HUDEP-2 (cell line): ENCODE results near the gene TMPRSS11E.
"Not testable (repeated sequence)": the region's sequence is repeated elsewhere in the genome, so short reads cannot be mapped to it uniquely, and the experiment has no call there.

Experiments
- DNase-seq, 76 experiments: peaks; one replicate each; lab custom pipeline; 2025; ENCODE audit not compliant: unreplicated experiment in 76 of 76; lab: John Stamatoyannopoulos, UW

TMPRSS11E gene

DNA sequence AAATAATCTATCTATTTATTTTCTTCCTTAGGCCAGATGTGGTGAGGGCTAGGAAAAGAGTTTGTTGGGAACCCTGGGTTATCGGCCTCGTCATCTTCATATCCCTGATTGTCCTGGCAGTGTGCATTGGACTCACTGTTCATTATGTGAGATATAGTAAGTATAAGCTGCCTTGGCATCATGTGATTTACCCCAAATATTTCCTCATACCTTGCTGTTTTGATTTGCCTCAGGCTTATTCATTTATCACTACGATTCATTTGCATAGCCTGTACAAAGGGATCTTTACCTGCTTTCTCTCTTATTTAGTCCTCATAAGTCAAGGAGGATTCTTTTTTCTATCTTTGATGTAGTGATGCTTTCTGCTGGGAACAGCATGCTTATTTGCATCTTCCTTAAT is 14.5 kb downstream of the TMPRSS11E start:
- no peak for DNase-seq

DNA sequence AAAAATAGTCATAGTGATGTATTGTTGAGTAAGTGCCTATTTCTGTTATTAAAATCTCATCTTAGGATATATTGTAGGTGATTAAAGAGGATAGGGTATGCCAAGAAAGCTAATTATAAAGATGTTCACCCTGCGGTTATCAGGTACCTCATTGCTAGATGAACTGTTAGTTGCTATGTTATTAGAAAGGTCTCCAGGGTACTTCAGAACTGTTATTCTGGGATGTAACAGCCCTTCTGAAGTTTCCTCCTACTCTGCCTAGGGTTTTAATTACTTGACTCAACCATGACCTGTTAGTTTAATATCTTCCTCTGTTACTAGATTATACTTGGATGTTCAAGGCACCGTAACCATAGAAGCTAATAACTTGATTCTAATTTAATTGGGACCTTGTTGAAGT is 15.4 kb downstream of the TMPRSS11E start:
- no peak for DNase-seq

DNA sequence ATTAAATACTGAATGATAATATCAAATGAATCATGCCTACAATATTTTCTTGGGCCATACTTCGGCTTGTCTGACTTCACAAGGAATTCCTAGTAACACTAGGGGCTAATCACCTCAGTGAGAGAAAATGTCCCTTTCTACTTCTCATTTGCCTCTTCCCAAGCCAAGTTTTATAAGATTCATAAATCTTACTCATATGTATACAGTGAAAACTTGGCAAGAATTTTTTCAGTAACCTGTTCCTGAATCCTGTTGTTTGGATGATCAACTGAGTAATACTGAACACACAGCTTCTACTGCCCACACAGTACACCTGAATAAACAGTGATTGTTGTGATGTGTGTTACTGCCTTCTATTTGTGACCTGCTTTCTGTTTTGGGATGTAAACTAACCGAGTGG is 16.5 kb downstream of the TMPRSS11E start:
- DNase-seq = no peak

DNA sequence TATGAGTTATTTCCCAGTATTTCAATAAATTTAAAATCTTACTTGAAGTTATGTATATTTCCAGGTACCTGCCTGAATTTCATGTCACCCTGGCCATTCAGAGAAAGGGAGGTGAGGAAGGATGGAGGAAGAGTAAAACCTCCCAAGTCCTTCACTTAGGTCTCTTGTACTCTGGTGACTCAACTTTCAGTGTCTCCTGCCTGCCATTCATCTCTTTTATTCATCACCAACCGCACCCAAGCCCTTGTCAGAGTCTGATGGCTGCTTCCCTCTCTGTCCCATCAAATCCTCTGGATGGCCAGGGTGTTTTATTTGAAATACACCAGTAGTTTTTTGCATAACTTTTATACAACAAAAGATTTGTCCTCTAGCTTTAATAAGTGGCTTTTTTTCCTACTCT is 17.8 kb downstream of the TMPRSS11E start:
- no peak for DNase-seq

DNA sequence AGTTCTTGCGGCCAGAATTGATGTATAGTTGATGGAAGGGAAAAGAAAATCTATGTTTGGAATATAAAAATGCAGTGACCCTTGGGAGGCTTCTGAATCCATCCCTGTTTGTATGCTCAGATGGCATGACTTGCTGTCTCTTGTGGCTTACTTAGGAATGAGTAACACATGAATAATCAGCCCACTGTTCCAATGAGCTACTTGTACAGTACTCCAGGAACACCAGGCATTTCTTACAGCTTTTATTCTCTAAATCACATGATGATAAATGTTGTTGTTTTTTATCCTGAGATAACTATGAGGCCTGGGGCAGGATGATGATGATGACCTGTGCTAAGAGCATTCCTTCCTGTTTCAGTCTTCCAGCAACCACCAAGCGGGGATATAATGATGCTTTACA is 18.9 kb downstream of the TMPRSS11E start:
- DNase-seq = no peak

DNA sequence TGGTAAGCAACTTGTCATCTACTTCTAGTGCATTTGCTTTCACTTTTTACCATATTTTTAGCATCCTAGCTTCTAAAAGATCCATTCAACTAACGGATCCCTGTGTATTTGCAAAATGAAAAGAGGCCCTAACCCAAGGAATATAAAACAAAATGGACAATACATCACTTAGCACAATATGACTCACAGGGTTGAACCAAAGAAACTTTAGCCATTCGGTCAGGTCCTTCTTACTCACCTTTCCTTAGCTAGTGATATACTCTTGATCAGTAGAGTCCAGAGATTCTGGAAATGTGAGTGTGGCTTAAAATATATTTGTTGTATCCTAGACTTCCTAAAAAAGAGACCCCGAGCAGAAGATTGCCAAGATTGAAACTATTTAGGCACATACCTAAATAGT is 19.5 kb downstream of the TMPRSS11E start:
- no peak for DNase-seq

DNA sequence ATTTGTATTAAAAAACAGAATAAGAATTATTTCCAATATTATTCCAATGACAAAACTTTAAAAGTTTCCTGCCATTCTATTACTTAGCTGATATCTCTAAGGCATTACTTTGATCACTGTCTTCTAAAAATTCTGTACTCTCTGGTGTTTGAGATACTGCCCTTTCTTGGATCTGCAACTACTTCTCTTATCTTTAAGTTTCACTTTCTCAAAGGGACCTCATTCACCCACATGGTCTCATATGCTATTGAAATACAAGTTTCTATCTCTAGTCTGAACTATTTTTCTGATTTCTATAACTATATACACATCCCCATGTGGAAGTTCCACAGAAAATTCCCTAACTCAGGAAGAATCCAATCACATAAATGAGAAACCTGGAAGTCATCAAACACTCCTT is 22.2 kb downstream of the TMPRSS11E start:
- DNase-seq = no peak

DNA sequence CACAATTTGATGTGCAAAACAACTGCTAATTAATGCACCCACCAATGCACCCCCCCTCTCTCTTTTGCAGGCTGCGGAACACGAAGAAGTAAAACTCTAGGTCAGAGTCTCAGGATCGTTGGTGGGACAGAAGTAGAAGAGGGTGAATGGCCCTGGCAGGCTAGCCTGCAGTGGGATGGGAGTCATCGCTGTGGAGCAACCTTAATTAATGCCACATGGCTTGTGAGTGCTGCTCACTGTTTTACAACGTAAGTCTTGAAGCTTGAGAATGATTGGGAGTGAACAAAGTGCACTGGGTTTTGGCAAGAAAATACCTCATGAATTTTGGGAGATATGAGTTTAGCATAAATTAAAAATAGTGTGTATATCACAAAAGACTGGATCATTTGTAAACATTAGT is 28.9 kb downstream of the TMPRSS11E start:
- no peak for DNase-seq

DNA sequence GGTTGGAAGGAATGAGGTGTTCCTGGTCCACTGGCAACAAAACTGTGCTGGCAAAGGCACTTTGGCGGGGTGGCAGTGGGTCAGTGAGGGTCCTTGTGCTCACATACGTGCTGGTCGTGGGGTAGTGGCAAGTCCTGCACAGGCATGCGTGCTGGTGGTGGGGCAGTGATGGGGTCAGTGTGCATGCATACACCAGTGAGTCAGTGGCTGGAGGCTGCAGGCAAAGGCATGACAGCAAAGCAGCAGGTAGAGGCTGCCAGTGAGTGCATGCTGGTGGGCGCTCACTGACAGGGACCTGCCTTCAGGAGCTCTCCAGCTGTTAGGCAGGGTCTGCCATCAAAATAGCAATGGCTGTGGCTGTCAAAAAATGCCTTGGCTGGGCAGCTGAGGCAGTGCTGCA is 42.1 kb downstream of the TMPRSS11E start:
- DNase-seq = no peak

DNA sequence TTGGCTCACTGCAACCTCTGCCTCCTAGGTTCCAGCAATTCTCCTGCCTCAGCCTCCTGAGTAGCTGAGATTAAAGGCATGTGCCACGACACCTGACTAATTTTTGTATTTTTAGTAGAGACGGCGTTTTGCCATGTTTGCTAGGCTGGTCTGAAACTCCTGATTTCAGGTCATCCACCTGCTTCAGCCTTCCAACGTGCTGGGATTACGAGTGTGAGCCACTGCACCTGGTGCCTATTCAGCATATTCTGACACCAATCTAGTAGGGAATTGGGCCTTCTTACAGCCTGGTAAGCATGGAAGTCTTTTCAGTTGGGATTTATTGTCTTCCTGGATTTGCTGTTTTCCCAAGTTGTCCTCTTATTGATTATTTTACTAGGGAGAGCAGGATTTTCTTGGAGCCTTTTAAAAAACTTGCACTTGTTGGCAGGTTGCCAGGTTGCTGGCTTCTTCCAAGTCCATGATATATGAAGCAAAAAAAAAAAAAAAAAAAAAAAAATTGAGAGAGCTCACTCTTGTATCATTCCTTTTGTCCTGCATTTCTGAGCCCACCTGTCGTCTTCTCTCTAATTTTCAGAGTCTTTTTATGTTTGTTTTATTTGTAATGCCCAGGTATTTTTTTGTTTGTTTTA is 43.7 kb downstream of the TMPRSS11E start:
- DNase-seq = no peak

DNA sequence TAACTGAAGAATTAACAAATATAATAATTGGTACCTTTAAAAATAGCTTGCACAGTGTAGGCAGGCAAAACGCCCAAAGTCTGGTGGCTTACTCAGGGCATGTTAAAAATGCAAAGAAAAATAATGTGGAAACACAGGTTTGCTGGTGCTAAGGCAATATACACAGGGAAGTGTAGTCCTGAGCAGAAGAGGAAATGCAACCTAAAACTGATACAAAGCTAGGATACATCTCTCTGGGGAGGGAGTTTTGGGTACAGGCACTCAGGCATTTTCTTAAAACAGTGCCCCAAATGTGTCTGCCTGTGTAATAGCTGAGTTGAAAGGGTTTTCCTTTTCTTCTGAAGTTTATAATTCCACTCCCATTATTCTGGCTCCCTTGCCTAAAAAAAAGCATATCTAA is 47.4 kb downstream of the TMPRSS11E start:
- no peak for DNase-seq

DNA sequence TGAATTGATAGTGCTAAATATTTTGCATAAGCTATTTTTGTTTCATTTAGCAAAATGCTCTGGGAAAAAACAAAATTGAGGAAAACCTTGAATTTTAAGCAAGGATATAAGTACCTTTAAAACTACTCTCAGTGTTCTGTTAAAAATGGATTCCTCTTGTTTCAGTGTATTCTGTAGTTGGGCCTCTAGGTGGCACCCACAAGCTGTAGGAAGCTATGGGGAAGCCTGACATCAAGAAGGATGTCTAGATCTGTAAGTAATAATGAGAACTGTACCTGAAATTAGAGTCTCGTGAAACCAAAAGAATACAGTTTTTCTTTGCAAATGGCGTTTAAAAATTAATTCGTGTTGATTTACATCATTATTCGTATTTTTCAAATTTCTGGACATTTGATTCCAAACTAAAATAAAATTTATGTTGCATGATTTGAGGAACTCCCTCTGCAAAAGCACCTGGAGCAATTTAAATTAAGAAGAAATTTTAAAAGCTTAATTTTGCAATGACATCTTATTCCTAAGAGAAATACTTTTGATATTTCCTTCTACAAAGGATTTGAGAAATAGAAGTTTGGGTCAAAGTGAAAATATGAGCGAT is 51.2 kb downstream of the TMPRSS11E start:
- peak in 60 of 76 experiments; percentile 1 to 66 (median 28) for DNase-seq

DNA sequence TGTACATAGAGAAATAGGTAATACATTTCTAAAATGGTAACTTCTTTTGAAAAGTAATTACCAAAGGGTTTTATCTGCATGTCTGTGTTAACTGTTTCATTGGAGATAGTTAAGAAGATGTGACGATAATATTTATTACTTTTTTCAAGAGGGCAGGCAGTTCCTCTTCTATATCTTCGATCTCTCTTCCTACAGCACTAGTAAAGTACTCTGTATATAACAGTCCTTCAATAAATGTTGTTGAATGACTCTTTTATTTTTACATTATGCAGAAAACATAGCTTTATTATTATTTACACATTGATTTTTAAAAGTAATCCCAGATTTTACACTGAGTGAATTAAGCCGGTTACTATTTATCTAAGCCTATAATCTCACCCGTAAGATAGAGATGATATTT is 51.8 kb downstream of the TMPRSS11E start:
- no peak for DNase-seq

DNA sequence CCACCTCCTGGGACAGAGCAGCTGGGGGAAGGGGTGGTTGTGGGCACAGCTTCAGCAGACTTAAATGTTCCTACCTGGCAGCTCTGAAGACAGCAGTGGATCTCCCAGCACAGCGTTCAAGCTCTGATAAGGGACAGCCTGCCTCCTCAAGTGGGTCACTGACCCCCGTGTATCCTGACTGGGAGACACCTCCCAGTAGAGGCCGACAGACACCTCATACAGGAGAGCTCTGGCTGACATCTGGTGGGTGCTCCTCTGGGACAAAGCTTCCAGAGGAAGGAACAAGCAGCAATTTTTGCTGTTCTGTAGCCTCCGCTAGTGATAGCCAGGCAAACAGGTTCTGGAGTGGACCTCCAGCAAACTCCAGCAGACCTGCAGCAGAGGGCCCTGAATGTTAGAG is 56.2 kb downstream of the TMPRSS11E start:
- DNase-seq = not testable (repeated sequence)

DNA sequence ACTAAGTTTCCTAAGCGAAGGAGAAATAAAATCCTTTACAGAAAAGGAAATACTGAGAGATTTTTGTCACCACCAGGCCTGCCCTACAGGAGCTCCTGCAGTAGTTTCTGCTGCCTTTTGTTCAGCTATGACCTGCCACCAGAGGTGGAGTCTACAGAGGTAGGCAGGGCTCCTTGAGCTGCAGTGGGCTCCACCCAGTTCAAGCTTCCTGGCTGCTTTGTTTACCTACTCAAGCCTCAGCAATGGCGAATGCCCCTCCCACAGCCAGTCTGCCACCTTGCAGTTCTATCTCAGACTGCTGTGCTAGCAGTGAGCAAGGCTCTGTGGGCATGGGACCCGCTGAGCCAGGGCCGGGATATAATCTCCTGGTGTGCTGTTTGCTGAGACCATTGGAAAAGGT is 57.6 kb downstream of the TMPRSS11E start:
- DNase-seq = not testable (repeated sequence)

DNA sequence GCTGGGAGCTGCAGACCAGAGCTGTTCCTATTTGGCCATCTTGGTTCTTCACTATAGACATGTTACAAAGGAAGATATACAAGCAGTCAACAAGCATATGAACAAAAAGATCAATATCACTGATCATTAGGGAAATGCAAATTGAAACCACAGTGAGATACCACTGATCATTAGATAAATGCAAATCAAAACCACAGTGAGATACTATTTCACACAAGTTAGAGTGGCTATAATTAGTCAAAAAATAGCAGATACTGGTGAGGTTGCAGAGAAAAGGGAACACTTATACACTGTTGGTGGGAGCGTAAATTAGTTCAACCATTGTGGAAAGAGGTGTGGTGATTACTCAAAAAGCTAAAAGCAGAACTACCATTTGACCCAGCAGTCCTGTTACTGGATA is 58.2 kb downstream of the TMPRSS11E start:
- not testable (repeated sequence) for DNase-seq

DNA sequence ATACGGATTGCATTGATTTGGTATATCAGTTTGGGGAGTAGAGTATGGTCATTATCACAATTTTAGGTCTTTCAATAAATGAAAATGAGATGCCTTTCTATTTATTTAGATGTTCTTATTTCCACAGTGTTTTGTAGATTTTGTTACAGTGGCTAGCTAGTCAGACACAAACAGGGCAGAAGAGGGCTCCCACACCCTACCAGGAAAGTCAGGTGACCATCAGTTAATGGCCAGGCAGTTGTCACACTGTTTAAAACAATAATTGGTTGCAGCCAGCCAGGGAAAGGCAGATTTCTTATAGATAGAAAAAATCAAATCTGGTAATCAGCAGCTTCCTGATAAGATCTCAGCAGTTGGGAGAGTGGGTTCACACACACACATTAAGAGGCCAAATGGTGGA is 71.6 kb downstream of the TMPRSS11E start:
- DNase-seq = no peak

DNA sequence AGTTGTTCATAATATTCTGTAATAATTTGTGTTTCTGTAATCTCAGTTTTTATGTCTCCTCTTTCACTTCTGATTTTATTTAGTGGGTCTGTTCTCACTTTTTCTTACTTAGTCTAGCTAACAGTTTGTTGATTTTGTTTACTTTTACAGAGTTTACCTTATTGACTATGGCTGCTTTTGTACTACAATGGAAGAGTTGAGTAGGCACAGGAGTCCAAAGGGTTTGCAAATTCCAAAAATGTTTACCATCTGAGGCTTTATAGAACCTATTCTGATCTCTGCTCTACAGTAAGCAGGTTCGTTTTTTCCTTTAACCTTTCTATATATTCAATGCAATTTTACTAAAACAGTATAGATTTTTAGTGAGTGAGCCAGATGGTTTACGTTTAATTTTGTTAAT is 73.7 kb downstream of the TMPRSS11E start:
- DNase-seq = no peak

DNA sequence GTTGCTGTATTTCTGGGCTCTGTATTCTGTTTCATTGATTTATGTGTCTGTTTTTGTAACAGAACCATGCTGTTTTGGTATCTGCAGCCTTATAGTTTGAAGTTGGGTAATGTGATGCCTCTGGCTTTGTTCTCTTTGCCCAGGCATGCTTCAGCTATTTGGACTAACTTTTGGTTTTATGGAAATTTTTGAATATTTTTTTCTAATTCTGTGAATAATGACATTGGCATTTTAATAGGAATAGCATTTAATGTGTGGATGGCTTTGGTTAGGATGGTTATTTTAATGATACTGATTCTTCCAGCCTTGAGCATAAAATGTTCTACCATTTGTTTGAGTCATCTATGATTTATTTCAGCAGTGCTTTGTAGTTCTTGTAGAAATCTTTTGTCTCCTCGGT is 75.0 kb downstream of the TMPRSS11E start:
- not testable (repeated sequence) for DNase-seq

DNA sequence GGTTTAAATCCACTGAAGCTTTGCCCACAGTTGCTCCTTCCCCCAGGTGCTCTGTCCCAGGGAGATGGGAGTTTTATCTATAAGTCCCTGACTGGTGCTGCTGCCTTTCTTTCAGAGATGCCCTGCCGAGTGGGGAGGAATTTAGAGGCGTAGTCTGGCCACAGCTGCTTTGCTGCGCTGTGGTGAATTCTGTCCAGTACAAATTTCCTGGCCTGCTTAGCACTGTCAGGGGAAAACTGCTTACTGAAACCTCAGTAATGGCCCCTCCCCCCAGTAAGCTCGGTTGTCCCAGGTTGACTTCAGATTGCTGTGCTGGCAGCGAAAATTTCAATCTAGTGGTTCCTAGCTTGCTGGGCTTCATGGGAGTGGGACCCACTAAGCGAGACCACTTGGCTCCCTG is 88.7 kb downstream of the TMPRSS11E start:
- no peak for DNase-seq

DNA sequence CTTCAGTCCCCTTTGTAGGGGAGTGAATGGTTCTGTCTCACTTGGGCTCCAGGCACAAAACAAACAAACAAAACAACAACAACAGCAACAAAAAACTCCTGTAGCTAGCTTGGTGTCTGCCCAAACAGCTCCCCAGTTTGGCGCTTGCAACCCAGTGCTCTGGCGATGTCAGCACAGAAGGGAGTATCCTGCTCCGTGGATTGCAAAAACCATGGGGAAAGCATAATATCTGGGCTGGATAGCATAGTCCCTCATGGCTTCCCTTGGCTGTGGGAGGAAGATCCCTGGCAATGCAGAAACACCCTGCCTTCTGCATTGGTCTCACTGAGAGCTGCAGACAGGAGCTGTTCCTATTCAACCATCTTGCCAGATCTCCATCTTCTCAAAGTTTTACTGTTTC is 89.1 kb downstream of the TMPRSS11E start:
- no peak for DNase-seq

DNA sequence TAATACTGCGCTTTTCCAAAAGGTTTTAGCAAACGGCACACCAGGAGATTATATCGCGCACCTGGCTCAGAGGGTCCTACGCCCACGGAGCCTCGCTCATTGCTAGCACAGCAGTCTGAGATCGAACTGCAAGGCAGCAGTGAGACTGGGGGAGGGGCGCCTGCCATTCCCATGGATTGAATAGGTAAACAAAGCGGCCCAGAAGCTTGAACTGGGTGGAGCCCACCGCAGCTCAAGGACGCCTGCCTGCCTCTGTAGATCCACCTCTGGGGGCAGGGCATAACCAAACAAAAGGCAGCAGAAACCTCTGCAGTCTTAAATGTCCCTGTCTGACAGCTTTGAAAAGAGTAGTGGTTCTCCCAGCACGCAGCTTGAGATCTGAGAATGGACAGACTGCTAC is 95.5 kb downstream of the TMPRSS11E start:
- DNase-seq = not testable (repeated sequence)
